NOMO-1 treated with DMSO at 0.1 percent for 48 hours (cell line): ENCODE results near the gene ZKSCAN5.
"Not testable (repeated sequence)": the region's sequence is repeated elsewhere in the genome, so short reads cannot be mapped to it uniquely, and the experiment has no call there.

Source experiments
- DNase-seq: peaks from one replicate; lab custom pipeline; 2025; ENCODE audit not compliant: unreplicated experiment; lab: John Stamatoyannopoulos, UW

The ZKSCAN5 gene

GRCh38 chr7:99551767-99552463, 47.5 kb downstream of the ZKSCAN5 start, which contains the start of gene FAM200A:
TSS of gene FAM200A (minus strand) at chr7:99552114. CDS start at chr7:99548407, 3,707 bp downstream.
- DNase-seq, result peak; percentile 85

GRCh38 chr7:99553039-99553438, 48.6 kb downstream of the ZKSCAN5 start:
- DNase-seq, result no peak

GRCh38 chr7:99554939-99555338, 50.5 kb downstream of the ZKSCAN5 start:
- no peak for DNase-seq

GRCh38 chr7:99557196-99557607, 52.7 kb downstream of the ZKSCAN5 start:
- no peak for DNase-seq

GRCh38 chr7:99557940-99558305, 53.5 kb downstream of the ZKSCAN5 start:
- peak; percentile 39 for DNase-seq

GRCh38 chr7:99558306-99559174, 54.1 kb downstream of the ZKSCAN5 start, which contains the start of gene ZNF655:
TSS of gene ZNF655 (plus strand) at chr7:99558642. CDS start at chr7:99560560, 1,918 bp downstream.
- peak; percentile 79 for DNase-seq

- no peak for DNase-seq
Measured at GRCh38 chr7:99559175-99559915, 54.9 kb downstream of the ZKSCAN5 start.

- DNase-seq, result peak; percentile 16
Measured at GRCh38 chr7:99560834-99561736, 56.6 kb downstream of the ZKSCAN5 start.

- DNase-seq, result no peak
Measured at GRCh38 chr7:99561737-99562051, 57.2 kb downstream of the ZKSCAN5 start.

GRCh38 chr7:99562114-99562784, 57.8 kb downstream of the ZKSCAN5 start:
- no peak for DNase-seq

GRCh38 chr7:99562832-99563231, 58.4 kb downstream of the ZKSCAN5 start:
- peak; percentile 10 for DNase-seq

- DNase-seq, result no peak
Measured at GRCh38 chr7:99563650-99564049, 59.2 kb downstream of the ZKSCAN5 start.

- DNase-seq, result not testable (repeated sequence)
Measured at GRCh38 chr7:99568770-99569169, 64.3 kb downstream of the ZKSCAN5 start.

GRCh38 chr7:99571768-99572167, 67.3 kb downstream of the ZKSCAN5 start:
- no peak for DNase-seq

- no peak for DNase-seq
Measured at GRCh38 chr7:99573257-99573656, 68.8 kb downstream of the ZKSCAN5 start.

- no peak for DNase-seq
Measured at GRCh38 chr7:99576251-99576650, 71.8 kb downstream of the ZKSCAN5 start.

GRCh38 chr7:99579281-99579955, 75.0 kb downstream of the ZKSCAN5 start:
- no peak for DNase-seq

GRCh38 chr7:99579956-99580777, 75.7 kb downstream of the ZKSCAN5 start:
- DNase-seq, result no peak
